Measurements from ENCODE around the gene PWP2. TPM values are rescaled to one million over a fixed set of nuclear protein-coding genes. Genes with fewer than 3 reads are reported as not detected.
A peak's percentile ranks its signal among the peaks of the same experiment; 100 is the strongest.
"Not testable (repeated sequence)": the region's sequence is repeated elsewhere in the genome, so short reads cannot be mapped to it uniquely, and the experiment has no call there.

Gene PWP2
- 7.2 and 31.8 TPM in 2 replicates for total RNA-seq
- polyA plus RNA-seq: 3.4 and 5.1 TPM in 2 replicates
- 2.7 TPM in 2 replicates for polyA plus RNA-seq (2011; cell fraction: cytosol; rRNA removed)
- polyA plus RNA-seq (2011; cell fraction: nucleus; rRNA removed): 10.2 and 13.3 TPM in 2 replicates
- 17.9 and 20.3 TPM in 2 replicates for polyA plus RNA-seq (2012)
- 7.4 and 11.2 TPM in 2 replicates for polyA minus RNA-seq
- 9.9 TPM for polyA minus RNA-seq (2011; cell fraction: cytosol; rRNA and poly(A)+ RNA removed)
- 11.1 and 11.7 TPM in 2 replicates for polyA minus RNA-seq (2011; cell fraction: nucleus; rRNA and poly(A)+ RNA removed)
- percentile 43 among the genes with signal in this experiment for Bru-seq, nascent RNA
- percentile 26 among the genes with signal in this experiment for BruChase-seq, experiment 1, labeled RNA remaining after a 6-hour chase
- percentile 23 among the genes with signal in this experiment for BruChase-seq, experiment 2, labeled RNA remaining after a 2-hour chase
- long read RNA-seq, partial matches to known transcripts: 2 of 2 reads
- long read RNA-seq, other reads (novel, unspliced or antisense): 0 of 2 reads

DNA sequence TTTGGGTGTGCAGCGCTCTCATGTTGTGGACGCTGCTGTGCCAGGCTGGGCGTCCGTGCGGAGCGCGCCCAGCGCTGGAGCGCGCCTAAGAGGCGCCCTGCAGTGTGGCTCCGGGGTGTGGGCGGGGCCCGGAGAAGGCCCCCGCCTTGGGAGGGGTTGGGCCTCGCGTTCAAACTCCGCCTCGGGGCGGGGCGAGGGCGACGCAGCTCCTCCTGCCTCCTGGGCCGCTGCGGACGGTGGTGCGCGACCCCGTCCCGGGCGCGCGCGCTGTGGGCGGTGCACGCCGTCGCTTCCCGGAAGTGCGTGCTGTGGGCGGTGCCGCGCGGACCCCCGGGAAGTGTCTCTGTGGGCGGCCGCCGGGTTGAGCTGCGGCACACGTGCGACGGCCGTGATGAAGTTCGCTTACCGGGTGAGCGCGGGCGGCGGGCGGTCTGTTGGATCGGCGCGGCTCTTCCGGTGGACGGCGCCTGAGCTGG, at the start of gene PWP2:
TSS of gene PWP2 (plus strand) at position 374 of the 476 bp plus-strand sequence. CDS start at position 392, 18 bp downstream.
- H3K9me1 ChIP-seq (replicated peaks; ENCODE audit: control insufficient read depth, extremely low read depth, insufficient read depth, low read length); H3K4me1 ChIP-seq (ENCODE audit: control insufficient read depth, extremely low read depth, insufficient read depth, low read length); H4K20me1 ChIP-seq (replicated peaks; ENCODE audit: control insufficient read depth, extremely low read depth, insufficient read depth, low read length); H3K79me2 ChIP-seq (ENCODE audit: control insufficient read depth, insufficient read depth, low read length); dilution Hi-C loops (cut with MboI; ENCODE audit: extremely low pct_ligation_motif_present, low sequenced_read_pairs); H3K4me2 ChIP-seq (ENCODE audit: insufficient read depth, low read length); POLR2A ChIA-PET; DNase-seq (ENCODE audit: low read depth, low spot score); CTCF ChIA-PET; H3K36me3 ChIP-seq (ENCODE audit: control insufficient read depth in 2 of 2, extremely low read depth in 1 of 2, insufficient read depth in 2 of 2, low read length in 2 of 2); H3K9me3 ChIP-seq (replicated peaks; ENCODE audit: control insufficient read depth, insufficient read depth, low read length); H3K27me3 ChIP-seq (ENCODE audit: control insufficient read depth in 2 of 2, insufficient read depth in 2 of 2, low read length in 2 of 2); H2AFZ ChIP-seq (ENCODE audit: low read depth, low read length); intact Hi-C loops (cut with micrococcal nuclease); BruUV-seq (replicated peaks); H3K9ac ChIP-seq (replicated peaks; ENCODE audit: extremely low read depth, insufficient read depth, low read length); H3K27ac ChIP-seq (ENCODE audit: insufficient read depth, low read depth, low read length): not testable (repeated sequence)
- H3K4me3 ChIP-seq (replicated peaks in 1 of 3; ENCODE audit: insufficient read depth in 1 of 3, low read depth in 1 of 3, low read length in 3 of 3): peak within 1 kb of the TSS in 1 of 3 experiments; percentile 36
- peak; percentile 91 for FAIRE-seq

DNA sequence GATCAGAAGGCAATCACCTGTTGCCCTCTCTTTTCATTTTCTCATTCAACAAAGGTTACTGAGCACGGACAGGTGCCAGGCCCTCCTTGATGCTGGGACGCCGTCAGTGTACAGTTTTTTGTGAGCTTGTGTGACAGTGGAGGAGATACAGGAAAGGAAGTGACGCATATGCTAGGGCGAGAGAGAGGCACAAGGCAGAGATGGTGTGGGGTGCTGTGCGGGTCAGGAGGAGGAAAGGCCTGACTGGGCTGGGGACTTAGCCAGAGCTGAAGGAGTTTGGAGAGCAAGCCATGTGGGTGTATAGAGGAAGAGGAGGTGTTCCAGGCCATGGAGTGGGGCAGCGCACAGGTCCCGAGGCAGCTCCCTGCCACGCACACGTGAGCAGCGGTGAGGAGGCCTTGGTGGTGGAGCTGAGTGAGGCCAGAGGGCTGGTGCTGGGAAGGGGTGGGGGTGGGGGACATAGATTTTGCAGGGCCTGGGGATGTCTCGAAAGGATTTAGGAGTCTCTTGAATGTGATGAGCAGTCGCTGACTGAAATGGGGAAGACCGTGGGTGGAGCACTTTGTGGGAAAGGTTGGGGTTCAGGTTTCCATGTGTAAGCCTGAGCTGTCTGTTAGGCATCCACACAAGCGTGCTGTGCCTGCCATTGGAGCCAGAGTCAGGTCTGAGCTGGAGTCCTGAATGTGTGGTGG, 49.1 kb upstream of the PWP2 start:
- H3K9me3 ChIP-seq (replicated peaks; ENCODE audit: control insufficient read depth, insufficient read depth, low read length): no peaks in the 10 kb centered on the region
- H4K20me1 ChIP-seq (replicated peaks; ENCODE audit: control insufficient read depth, extremely low read depth, insufficient read depth, low read length): no peaks in the 10 kb centered on the region
- peaks cover 9% of the 10 kb centered on the region for H3K79me2 ChIP-seq (ENCODE audit: control insufficient read depth, insufficient read depth, low read length)
- H3K4me1 ChIP-seq (ENCODE audit: control insufficient read depth, extremely low read depth, insufficient read depth, low read length): no peaks in the 10 kb centered on the region
- intact Hi-C loops (cut with micrococcal nuclease): no loop called here
- no peak overlapping the region for H3K4me3 ChIP-seq (replicated peaks in 1 of 3; ENCODE audit: insufficient read depth in 1 of 3, low read depth in 1 of 3, low read length in 3 of 3)
- CTCF ChIA-PET: interaction anchor here (0.8 kb wide), 1 partner anchor 20 kb away, joined by 3 read pairs; no protein-coding TSS in a partner anchor
- H2AFZ ChIP-seq (ENCODE audit: low read depth, low read length): no peak overlapping the region
- H3K27ac ChIP-seq (ENCODE audit: insufficient read depth, low read depth, low read length): no peak overlapping the region
- H3K27me3 ChIP-seq (ENCODE audit: control insufficient read depth in 2 of 2, insufficient read depth in 2 of 2, low read length in 2 of 2): no peaks in the 10 kb centered on the region
- TF ChIP-seq MYC (IDR thresholded peaks at IDR 0.05; ENCODE audit: low read depth, low read length) (no peak), POLR2A (IDR thresholded peaks at IDR 0.05; ENCODE audit: low read depth, low read length) (no peak), EZH2 (IDR thresholded peaks at IDR 0.05; ENCODE audit: borderline replicate concordance, low read depth, low read length, severe bottlenecking) (no peak), JUN (IDR thresholded peaks at IDR 0.05; ENCODE audit: borderline replicate concordance, insufficient read depth, insufficient read length, low read depth) (no peak), POLR2AphosphoS5 (IDR thresholded peaks at IDR 0.05; ENCODE audit: insufficient read depth, low read depth, low read length) (no peak), GATA2 (IDR thresholded peaks at IDR 0.05; ENCODE audit: insufficient read depth, insufficient read length, low read depth, low read length) (no peak), FOS (IDR thresholded peaks at IDR 0.05; ENCODE audit: borderline replicate concordance, insufficient read depth, low read length) (no peak)
- TF ChIP-seq, protein P1, sequence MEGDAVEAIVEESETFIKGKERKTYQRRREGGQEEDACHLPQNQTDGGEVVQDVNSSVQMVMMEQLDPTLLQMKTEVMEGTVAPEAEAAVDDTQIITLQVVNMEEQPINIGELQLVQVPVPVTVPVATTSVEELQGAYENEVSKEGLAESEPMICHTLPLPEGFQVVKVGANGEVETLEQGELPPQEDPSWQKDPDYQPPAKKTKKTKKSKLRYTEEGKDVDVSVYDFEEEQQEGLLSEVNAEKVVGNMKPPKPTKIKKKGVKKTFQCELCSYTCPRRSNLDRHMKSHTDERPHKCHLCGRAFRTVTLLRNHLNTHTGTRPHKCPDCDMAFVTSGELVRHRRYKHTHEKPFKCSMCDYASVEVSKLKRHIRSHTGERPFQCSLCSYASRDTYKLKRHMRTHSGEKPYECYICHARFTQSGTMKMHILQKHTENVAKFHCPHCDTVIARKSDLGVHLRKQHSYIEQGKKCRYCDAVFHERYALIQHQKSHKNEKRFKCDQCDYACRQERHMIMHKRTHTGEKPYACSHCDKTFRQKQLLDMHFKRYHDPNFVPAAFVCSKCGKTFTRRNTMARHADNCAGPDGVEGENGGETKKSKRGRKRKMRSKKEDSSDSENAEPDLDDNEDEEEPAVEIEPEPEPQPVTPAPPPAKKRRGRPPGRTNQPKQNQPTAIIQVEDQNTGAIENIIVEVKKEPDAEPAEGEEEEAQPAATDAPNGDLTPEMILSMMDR (IDR thresholded peaks at IDR 0.05; ENCODE audit: extremely low read depth in 1 of 2, insufficient read depth in 1 of 2, low read depth in 1 of 2, low read length in 2 of 2): no peak
- TF ChIP-seq, protein P2, sequence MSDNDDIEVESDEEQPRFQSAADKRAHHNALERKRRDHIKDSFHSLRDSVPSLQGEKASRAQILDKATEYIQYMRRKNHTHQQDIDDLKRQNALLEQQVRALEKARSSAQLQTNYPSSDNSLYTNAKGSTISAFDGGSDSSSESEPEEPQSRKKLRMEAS (IDR thresholded peaks at IDR 0.05; ENCODE audit: insufficient read depth, insufficient read length): no peak
- POLR2A ChIA-PET: no interaction called here
- H3K4me2 ChIP-seq (ENCODE audit: insufficient read depth, low read length): no peak overlapping the region
- H3K9ac ChIP-seq (replicated peaks; ENCODE audit: extremely low read depth, insufficient read depth, low read length): no peak overlapping the region
- dilution Hi-C loops (cut with MboI; ENCODE audit: extremely low pct_ligation_motif_present, low sequenced_read_pairs): no loop called here
- DNase-seq (ENCODE audit: low read depth, low spot score) (no peak), FAIRE-seq (no peak)
- BruUV-seq (replicated peaks): no TSS peak
- H3K9me1 ChIP-seq (replicated peaks; ENCODE audit: control insufficient read depth, extremely low read depth, insufficient read depth, low read length): no peaks in the 10 kb centered on the region
- H3K36me3 ChIP-seq (ENCODE audit: control insufficient read depth in 2 of 2, extremely low read depth in 1 of 2, insufficient read depth in 2 of 2, low read length in 2 of 2): peaks cover 15 to 19% of the 10 kb centered on the region in 2 experiments

Measured in endothelial cell of umbilical vein (primary cell).